Thyroid gland (tissue), 4 donors: Measurements from ENCODE around the gene GRAMD2B. TPM values are rescaled to one million over a fixed set of nuclear protein-coding genes. Genes with fewer than 3 reads are reported as not detected.

Source experiments
- DNase-seq, 2 donors: peaks; one replicate each; pipeline ENCODE4 v3.0.0-alpha.2; 2019
- H3K27ac ChIP-seq, 3 donors: fragments of 200-600 bp; sonication (generic); 1 replicate in 2 of 3; 2 replicates in 1 of 3; pipeline ENCODE4 v1.5.1; 2016 to 2019; ENCODE audit warnings: mild to moderate bottlenecking in 1 of 3, moderate library complexity in 1 of 3
- H3K27me3 ChIP-seq: fragments of 200-600 bp; sonication (generic); one replicate; pipeline ENCODE4 v1.5.1; 2019
- H3K36me3 ChIP-seq, 2 donors: fragments of 200-600 bp; sonication (generic); one replicate each; pipeline ENCODE4 v1.5.1; 2016 to 2019
- H3K4me1 ChIP-seq, 2 donors: fragments of 200-600 bp; sonication (generic); one replicate each; pipeline ENCODE4 v1.5.1; 2017 to 2019
- H3K4me3 ChIP-seq, 3 donors: fragments of 200-600 bp; sonication (generic); replicated peaks in 1 of 3; 1 replicate in 2 of 3; 2 replicates in 1 of 3; pipeline ENCODE4 v1.5.1; 2016; ENCODE audit warnings: mild to moderate bottlenecking in 1 of 3
- H3K9me3 ChIP-seq: fragments of 200-600 bp; sonication (generic); one replicate; pipeline ENCODE4 v1.5.1; 2017
- CTCF ChIP-seq, 6 experiments: fragments of 200-600 bp in 3 of 6; fragments of 450-650 bp in 3 of 6; sonication (generic) in 3 of 6; IDR thresholded peaks; one replicate each; pipeline ENCODE4 v1.5.1; 2016 to 2019; ENCODE audit warnings: antibody characterized with exemption in 6 of 6, mild to moderate bottlenecking in 2 of 6, inconsistent platforms in 1 of 6, moderate library complexity in 1 of 6
- POLR2A ChIP-seq, 2 donors: fragments of 450-650 bp; IDR thresholded peaks; one replicate each; pipeline ENCODE4 v1.6.1; 2017; ENCODE audit warnings: antibody characterized with exemption in 2 of 2, mild to moderate bottlenecking in 2 of 2, moderate library complexity in 1 of 2
- WGBS, 2 donors: methylation state at CpG; one replicate each; pipeline ENCODE4 v1.1.5; 2017; 5-methylcytosine and 5-hydroxymethylcytosine counted together
- intact Hi-C: fragments of 100-400 bp; cut with DNase I; formaldehyde crosslinking; loops from one replicate; pipeline ENCODE4 v1.15.1; 2023
- total RNA-seq, 4 donors: library from RNA; depleted of rRNA; stranded (reverse); fragments of >200 nt; gene quantifications; one replicate each; pipeline ENCODE4 v1.2.3, GENCODE V29; 2016

Gene GRAMD2B
- total RNA-seq, 4 donors from 2014 or later, result 68.1 to 115 (median 105) TPM

GRCh38 chr5:126441230-126441629 lies 18.0 kb downstream of the GRAMD2B start:
- Histone ChIP-seq H3K27me3 (no peaks in the 10 kb centered on the region), H3K4me3 (no peak overlapping the region), H3K27ac (peak overlapping the region; percentile 18 to 95 (median 33)), H3K9me3 (no peaks in the 10 kb centered on the region), H3K4me1 (peaks cover 27 to 62% of the 10 kb centered on the region in 2 donors), H3K36me3 (no peaks in the 10 kb centered on the region)
- TF ChIP-seq CTCF (IDR thresholded peaks at IDR 0.05), result no peak
- no peak for DNase-seq
- intact Hi-C loops, result loop anchor here (10.0 kb wide), 1 partner anchor 84 kb away; no protein-coding TSS in a partner anchor
- WGBS, 2 donors, result 93 to 96% methylated on average over 2 of the region's 2 CpGs

- Histone ChIP-seq H3K4me1 (peaks cover 37 to 62% of the 10 kb centered on the region in 2 donors), H3K27me3 (no peaks in the 10 kb centered on the region), H3K36me3 (no peaks in the 10 kb centered on the region), H3K27ac (peak overlapping the region; percentile 2 to 95 (median 93)), H3K4me3 (no peak overlapping the region), H3K9me3 (no peaks in the 10 kb centered on the region)
- WGBS, 2 donors, result 96 to 97% methylated on average over 2 of the region's 2 CpGs
- TF ChIP-seq CTCF (IDR thresholded peaks at IDR 0.05) (no peak), POLR2A (IDR thresholded peaks at IDR 0.05) (no peak)
- no peak for DNase-seq
- intact Hi-C loops, result loop anchor here (10.0 kb wide), 1 partner anchor 81 kb away; no protein-coding TSS in a partner anchor
These were observed 20.2 kb downstream of the GRAMD2B start for GRCh38 chr5:126443374-126443851.

- intact Hi-C loops, result loop anchor here (10.0 kb wide), 1 partner anchor 81 kb away; no protein-coding TSS in a partner anchor
- no peaks in the 10 kb centered on the region for H3K9me3 ChIP-seq
- no peak overlapping the region for H3K4me3 ChIP-seq
- WGBS, 2 donors, result 98% methylated on average over 2 of the region's 2 CpGs
- peak overlapping the region in 2 of 3 donors; percentile 93 to 95 for H3K27ac ChIP-seq
- TF ChIP-seq POLR2A (IDR thresholded peaks at IDR 0.05) (no peak), CTCF (IDR thresholded peaks at IDR 0.05) (no peak)
- H3K4me1 ChIP-seq, result peaks cover 38 to 68% of the 10 kb centered on the region in 2 donors
- H3K36me3 ChIP-seq, result no peaks in the 10 kb centered on the region
- no peak for DNase-seq
- H3K27me3 ChIP-seq, result no peaks in the 10 kb centered on the region
These were observed 20.9 kb downstream of the GRAMD2B start for GRCh38 chr5:126444137-126444536.

GRCh38 chr5:126445502-126446174 lies 22.4 kb downstream of the GRAMD2B start:
- no peak for DNase-seq
- Histone ChIP-seq H3K4me3 (no peak overlapping the region), H3K4me1 (peaks cover 48 to 80% of the 10 kb centered on the region in 2 donors), H3K36me3 (no peaks in the 10 kb centered on the region), H3K9me3 (no peaks in the 10 kb centered on the region), H3K27ac (peak overlapping the region; percentile 89 to 95 (median 93)), H3K27me3 (no peaks in the 10 kb centered on the region)
- 87 to 90% methylated on average over 3 of the region's 3 CpGs for WGBS, 2 donors
- no peak for TF ChIP-seq CTCF (IDR thresholded peaks at IDR 0.05)
- no peak for TF ChIP-seq POLR2A (IDR thresholded peaks at IDR 0.05)
- intact Hi-C loops, result loop anchor here (10.0 kb wide), 1 partner anchor 79 kb away; no protein-coding TSS in a partner anchor
